ENCODE measurements around the gene DCBLD1. TPM values are rescaled to one million over a fixed set of nuclear protein-coding genes. Genes with fewer than 3 reads are reported as not detected.

Gene DCBLD1
- total and polyA plus RNA-seq, 2 donors from 2014 or later, result 4.1 to 9.6 TPM

DNA sequence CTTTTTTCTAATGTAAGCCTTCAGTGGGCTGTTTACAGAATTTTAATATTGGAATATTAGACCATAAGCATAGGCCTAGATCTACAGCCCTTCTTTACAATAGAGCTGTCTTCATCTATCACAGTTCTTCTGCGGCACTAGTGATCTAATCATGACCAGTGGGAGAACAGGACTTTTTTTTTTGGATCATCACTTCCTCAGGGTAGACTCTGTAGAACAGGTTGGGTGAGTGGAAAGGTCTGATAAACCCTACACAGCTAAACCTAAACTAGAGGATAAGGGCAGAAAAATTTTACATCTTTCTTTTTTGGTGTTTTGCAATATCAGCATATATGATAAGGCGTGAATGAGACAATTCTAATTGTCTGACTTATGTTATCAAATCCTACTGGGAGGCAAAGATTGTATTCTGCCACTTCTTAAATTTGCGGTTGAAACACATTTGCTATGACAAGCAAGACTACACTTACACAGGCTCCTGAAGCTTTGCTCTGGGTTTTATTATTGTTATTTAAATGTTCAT is 67.7 kb downstream of the DCBLD1 start:
- Histone ChIP-seq H3K4me1 (ENCODE audit: control insufficient read depth in 2 of 3, insufficient read depth in 2 of 3, low read depth in 1 of 3, low read length in 3 of 3) (peaks cover 0 to 9% (median 7%) of the 10 kb centered on the region in 3 donors), H3K27me3 (ENCODE audit: control insufficient read depth, insufficient read depth, low read length) (no peaks in the 10 kb centered on the region), H3K4me3 (ENCODE audit: low read length in 3 of 3) (no peak overlapping the region), H3K36me3 (ENCODE audit: control insufficient read depth in 2 of 3, insufficient read depth in 3 of 3, low read length in 3 of 3) (peaks cover 0 to 5% (median 0%) of the 10 kb centered on the region in 3 donors), H3K9me3 (ENCODE audit: control insufficient read depth in 2 of 3, insufficient read depth in 1 of 3, low read length in 3 of 3) (no peaks in the 10 kb centered on the region), H3K9ac (ENCODE audit: low read length in 3 of 3) (no peak overlapping the region), H3K27ac (ENCODE audit: low read depth in 2 of 2, low read length in 2 of 2) (no peak overlapping the region)
- no peak for TF ChIP-seq CTCF (IDR thresholded peaks at IDR 0.05; ENCODE audit: borderline replicate concordance, extremely low read depth, insufficient read depth)
- no peak for DNase-seq
- intact Hi-C loops (cut with DNase I), result no loop called here
- FAIRE-seq, result no peak

GRCh38 chr6:117550618-117551242 is 68.3 kb downstream of the DCBLD1 start:
- Histone ChIP-seq H3K4me3 (ENCODE audit: low read length in 3 of 3) (no peak overlapping the region), H3K27ac (ENCODE audit: low read depth in 2 of 2, low read length in 2 of 2) (no peak overlapping the region), H3K36me3 (ENCODE audit: control insufficient read depth in 2 of 3, insufficient read depth in 3 of 3, low read length in 3 of 3) (peaks cover 0 to 5% (median 0%) of the 10 kb centered on the region in 3 donors), H3K4me1 (ENCODE audit: control insufficient read depth in 2 of 3, insufficient read depth in 2 of 3, low read depth in 1 of 3, low read length in 3 of 3) (peaks cover 0 to 9% (median 7%) of the 10 kb centered on the region in 3 donors), H3K27me3 (ENCODE audit: control insufficient read depth, insufficient read depth, low read length) (no peaks in the 10 kb centered on the region), H3K9ac (ENCODE audit: low read length in 3 of 3) (no peak overlapping the region), H3K9me3 (ENCODE audit: control insufficient read depth in 2 of 3, insufficient read depth in 1 of 3, low read length in 3 of 3) (no peaks in the 10 kb centered on the region)
- no peak for TF ChIP-seq CTCF (IDR thresholded peaks at IDR 0.05; ENCODE audit: borderline replicate concordance, extremely low read depth, insufficient read depth)
- FAIRE-seq, result no peak
- no peak for DNase-seq
- intact Hi-C loops (cut with DNase I), result no loop called here

GRCh38 chr6:117552618-117553017 is 70.1 kb downstream of the DCBLD1 start:
- Histone ChIP-seq H3K27me3 (ENCODE audit: control insufficient read depth, insufficient read depth, low read length) (no peaks in the 10 kb centered on the region), H3K9me3 (ENCODE audit: control insufficient read depth in 2 of 3, insufficient read depth in 1 of 3, low read length in 3 of 3) (no peaks in the 10 kb centered on the region), H3K36me3 (ENCODE audit: control insufficient read depth in 2 of 3, insufficient read depth in 3 of 3, low read length in 3 of 3) (no peaks in the 10 kb centered on the region), H3K4me3 (ENCODE audit: low read length in 3 of 3) (no peak overlapping the region), H3K9ac (ENCODE audit: low read length in 3 of 3) (no peak overlapping the region), H3K27ac (ENCODE audit: low read depth in 2 of 2, low read length in 2 of 2) (no peak overlapping the region), H3K4me1 (ENCODE audit: control insufficient read depth in 2 of 3, insufficient read depth in 2 of 3, low read depth in 1 of 3, low read length in 3 of 3) (peaks cover 0 to 9% (median 7%) of the 10 kb centered on the region in 3 donors)
- DNase-seq, result no peak
- intact Hi-C loops (cut with DNase I), result no loop called here
- FAIRE-seq, result no peak
- TF ChIP-seq CTCF (IDR thresholded peaks at IDR 0.05; ENCODE audit: borderline replicate concordance, extremely low read depth, insufficient read depth), result no peak

Data from kidney (tissue), 14 donors.